ENCODE data around the gene PGP. TPM values are rescaled to one million over a fixed set of nuclear protein-coding genes. Genes with fewer than 3 reads are reported as not detected.

The PGP gene
- total RNA-seq, 2 experiments from 2014 or later: 19.8 to 20.1 TPM

GRCh38 chr16:2175454-2175853, 39.2 kb downstream of the PGP start:
- Mint-ChIP-seq H3K27ac (no peak overlapping the region), H3K4me1 (ENCODE audit: low read depth) (no peaks in the 10 kb centered on the region), H3K36me3 (ENCODE audit: low read depth) (peaks cover 18% of the 10 kb centered on the region), H3K4me3 (no peak overlapping the region), H3K9me3 (no peaks in the 10 kb centered on the region), H3K27me3 (no peaks in the 10 kb centered on the region)
- ATAC-seq: no peak
- ChIA-PET CTCF (no interaction called here), POLR2A (interaction anchor here (0.6 to 4.0 kb wide), 3 partner anchors 9 to 95 kb away, joined by 3 to 21 read pairs (median 5); partner anchors contain the start of gene TRAF7)
- intact Hi-C loops (cut with micrococcal nuclease): no loop called here
- no peak for DNase-seq
- TF ChIP-seq, protein P1, sequence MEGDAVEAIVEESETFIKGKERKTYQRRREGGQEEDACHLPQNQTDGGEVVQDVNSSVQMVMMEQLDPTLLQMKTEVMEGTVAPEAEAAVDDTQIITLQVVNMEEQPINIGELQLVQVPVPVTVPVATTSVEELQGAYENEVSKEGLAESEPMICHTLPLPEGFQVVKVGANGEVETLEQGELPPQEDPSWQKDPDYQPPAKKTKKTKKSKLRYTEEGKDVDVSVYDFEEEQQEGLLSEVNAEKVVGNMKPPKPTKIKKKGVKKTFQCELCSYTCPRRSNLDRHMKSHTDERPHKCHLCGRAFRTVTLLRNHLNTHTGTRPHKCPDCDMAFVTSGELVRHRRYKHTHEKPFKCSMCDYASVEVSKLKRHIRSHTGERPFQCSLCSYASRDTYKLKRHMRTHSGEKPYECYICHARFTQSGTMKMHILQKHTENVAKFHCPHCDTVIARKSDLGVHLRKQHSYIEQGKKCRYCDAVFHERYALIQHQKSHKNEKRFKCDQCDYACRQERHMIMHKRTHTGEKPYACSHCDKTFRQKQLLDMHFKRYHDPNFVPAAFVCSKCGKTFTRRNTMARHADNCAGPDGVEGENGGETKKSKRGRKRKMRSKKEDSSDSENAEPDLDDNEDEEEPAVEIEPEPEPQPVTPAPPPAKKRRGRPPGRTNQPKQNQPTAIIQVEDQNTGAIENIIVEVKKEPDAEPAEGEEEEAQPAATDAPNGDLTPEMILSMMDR (IDR thresholded peaks at IDR 0.05): no peak

DNA sequence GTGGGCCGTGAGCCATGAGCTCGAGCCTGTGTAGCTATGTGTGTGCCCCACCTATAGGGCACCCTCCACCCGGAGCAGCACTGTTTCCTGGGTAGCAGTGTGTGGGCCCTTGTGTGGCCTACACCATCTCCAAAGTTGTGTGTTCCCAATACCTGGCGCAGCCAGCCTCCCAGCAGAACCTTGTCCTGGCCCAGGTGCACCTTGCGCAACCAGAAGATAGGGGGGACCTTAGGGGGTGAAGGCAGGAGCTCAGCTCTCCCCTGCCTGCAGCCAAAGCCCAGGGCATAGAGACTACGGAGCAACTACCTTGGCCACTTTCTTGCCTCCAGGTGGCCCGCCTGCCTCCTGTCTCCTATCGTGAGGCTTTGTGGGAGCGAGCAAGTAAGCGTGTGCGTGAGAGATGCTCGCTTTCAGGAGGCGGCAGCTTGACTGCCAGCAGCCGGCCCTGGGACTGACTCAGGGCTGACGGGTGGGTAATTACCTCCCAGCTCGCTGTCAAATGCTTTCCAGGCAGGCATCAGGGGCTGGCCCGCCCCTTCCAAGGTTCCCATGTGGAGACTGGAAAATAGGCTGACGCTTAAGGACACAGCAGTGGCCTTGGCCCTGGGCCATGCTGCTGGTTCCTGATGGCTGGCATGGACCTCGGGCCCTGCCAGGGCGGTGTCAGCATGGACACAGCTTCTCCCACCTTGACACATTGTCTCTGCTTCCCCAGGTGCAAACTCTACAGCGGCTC, 40.1 kb downstream of the PGP start:
- H3K9me3 Mint-ChIP-seq: no peaks in the 10 kb centered on the region
- no peak overlapping the region for H3K27ac Mint-ChIP-seq
- H3K4me3 Mint-ChIP-seq: no peak overlapping the region
- H3K36me3 Mint-ChIP-seq (ENCODE audit: low read depth): peaks cover 18% of the 10 kb centered on the region
- DNase-seq (no peak), ATAC-seq (no peak)
- CTCF ChIA-PET: no interaction called here
- H3K4me1 Mint-ChIP-seq (ENCODE audit: low read depth): no peaks in the 10 kb centered on the region
- POLR2A ChIA-PET: interaction anchor here (0.6 to 4.0 kb wide), 3 partner anchors 8 to 96 kb away, joined by 3 to 21 read pairs (median 5); partner anchors contain the start of gene TRAF7
- no peaks in the 10 kb centered on the region for H3K27me3 Mint-ChIP-seq
- intact Hi-C loops (cut with micrococcal nuclease): no loop called here
- TF ChIP-seq, protein P1 (IDR thresholded peaks at IDR 0.05): no peak

DNA sequence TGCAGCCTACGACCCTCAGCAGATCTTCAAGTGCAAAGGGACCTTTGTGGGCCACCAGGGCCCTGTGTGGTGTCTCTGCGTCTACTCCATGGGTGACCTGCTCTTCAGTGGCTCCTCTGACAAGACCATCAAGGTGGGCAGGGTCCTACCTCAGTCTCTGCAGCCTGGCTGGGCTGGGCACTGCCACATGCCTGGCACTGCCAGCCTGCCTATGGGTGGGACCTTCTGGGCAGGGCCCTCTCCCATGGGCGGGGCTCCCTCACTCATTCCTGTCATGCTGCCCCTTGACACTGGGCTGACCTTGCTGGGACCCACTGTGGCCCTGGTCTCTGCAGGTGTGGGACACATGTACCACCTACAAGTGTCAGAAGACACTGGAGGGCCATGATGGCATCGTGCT, 40.7 kb downstream of the PGP start:
- TF ChIP-seq, protein P1 (IDR thresholded peaks at IDR 0.05): no peak
- CTCF ChIA-PET: no interaction called here
- Mint-ChIP-seq H3K36me3 (ENCODE audit: low read depth) (peaks cover 18% of the 10 kb centered on the region), H3K9me3 (no peaks in the 10 kb centered on the region), H3K4me1 (ENCODE audit: low read depth) (no peaks in the 10 kb centered on the region), H3K27ac (no peak overlapping the region), H3K4me3 (no peak overlapping the region), H3K27me3 (no peaks in the 10 kb centered on the region)
- POLR2A ChIA-PET: interaction anchor here (1.5 to 4.0 kb wide), 2 partner anchors 8 to 18 kb away, joined by 5 to 21 read pairs; partner anchors contain the start of gene TRAF7
- DNase-seq (no peak), ATAC-seq (no peak)
- intact Hi-C loops (cut with micrococcal nuclease): no loop called here

- H3K4me1 Mint-ChIP-seq (ENCODE audit: low read depth): no peaks in the 10 kb centered on the region
- DNase-seq (no peak), ATAC-seq (no peak)
- no peaks in the 10 kb centered on the region for H3K27me3 Mint-ChIP-seq
- TF ChIP-seq, protein P1 (IDR thresholded peaks at IDR 0.05): no peak
- H3K4me3 Mint-ChIP-seq: no peak overlapping the region
- intact Hi-C loops (cut with micrococcal nuclease): no loop called here
- no peak overlapping the region for H3K27ac Mint-ChIP-seq
- ChIA-PET CTCF (interaction anchor here (0.6 kb wide), 1 partner anchor 419 kb away, joined by 3 read pairs; no protein-coding TSS in a partner anchor), POLR2A (interaction anchor here (0.6 to 4.0 kb wide), 3 partner anchors 18 to 808 kb away, joined by 3 to 21 read pairs (median 3); partner anchors contain the start of gene TRAF7)
- peaks cover 18% of the 10 kb centered on the region for H3K36me3 Mint-ChIP-seq (ENCODE audit: low read depth)
- H3K9me3 Mint-ChIP-seq: no peaks in the 10 kb centered on the region
Measured at GRCh38 chr16:2173366-2173765, 41.3 kb downstream of the PGP start.

- intact Hi-C loops (cut with micrococcal nuclease): no loop called here
- POLR2A ChIA-PET: interaction anchor here (0.6 to 4.0 kb wide), 3 partner anchors 17 to 808 kb away, joined by 3 to 21 read pairs (median 3); partner anchors contain the start of gene TRAF7
- no peaks in the 10 kb centered on the region for H3K27me3 Mint-ChIP-seq
- no peak overlapping the region for H3K4me3 Mint-ChIP-seq
- H3K4me1 Mint-ChIP-seq (ENCODE audit: low read depth): no peaks in the 10 kb centered on the region
- CTCF ChIA-PET: interaction anchor here (0.6 kb wide), 1 partner anchor 420 kb away, joined by 3 read pairs; no protein-coding TSS in a partner anchor
- ATAC-seq: no peak
- H3K27ac Mint-ChIP-seq: no peak overlapping the region
- peaks cover 22% of the 10 kb centered on the region for H3K36me3 Mint-ChIP-seq (ENCODE audit: low read depth)
- TF ChIP-seq, protein P1 (IDR thresholded peaks at IDR 0.05): no peak
- H3K9me3 Mint-ChIP-seq: no peaks in the 10 kb centered on the region
- DNase-seq: no peak
Measured at GRCh38 chr16:2172688-2173335, 41.8 kb downstream of the PGP start.

All from activated CD8-positive, alpha-beta T cell treated with anti-CD3 and anti-CD28 coated beads for 36 hours (primary cell).